ENCODE results near the gene AVEN.

AVEN gene

GRCh38 chr15:33934396-33934795 is 104.6 kb downstream of the AVEN start:
- TF ChIP-seq GATA3 (IDR thresholded peaks at IDR 0.05; ENCODE audit: low read depth, low read length) = no peak
- TF ChIP-seq GATA2 (IDR thresholded peaks at IDR 0.05; ENCODE audit: low read depth, low read length) = no peak

GRCh38 chr15:33932734-33933133 is 106.3 kb downstream of the AVEN start:
- TF ChIP-seq GATA2 (IDR thresholded peaks at IDR 0.05; ENCODE audit: low read depth, low read length) (no peak), GATA3 (IDR thresholded peaks at IDR 0.05; ENCODE audit: low read depth, low read length) (no peak)

GRCh38 chr15:33926260-33926659 is 112.7 kb downstream of the AVEN start:
- TF ChIP-seq GATA3 (IDR thresholded peaks at IDR 0.05; ENCODE audit: low read depth, low read length) = no peak
- no peak for TF ChIP-seq GATA2 (IDR thresholded peaks at IDR 0.05; ENCODE audit: low read depth, low read length)

- TF ChIP-seq GATA2 (IDR thresholded peaks at IDR 0.05; ENCODE audit: low read depth, low read length) = no peak
- no peak for TF ChIP-seq GATA3 (IDR thresholded peaks at IDR 0.05; ENCODE audit: low read depth, low read length)
Observed at GRCh38 chr15:33923446-33923845, 115.6 kb downstream of the AVEN start.

GRCh38 chr15:33915571-33916407 is 123.2 kb downstream of the AVEN start:
- TF ChIP-seq GATA3 (IDR thresholded peaks at IDR 0.05; ENCODE audit: low read depth, low read length) = no peak
- TF ChIP-seq GATA2 (IDR thresholded peaks at IDR 0.05; ENCODE audit: low read depth, low read length) = no peak

GRCh38 chr15:33913459-33913858 is 125.5 kb downstream of the AVEN start:
- TF ChIP-seq GATA2 (IDR thresholded peaks at IDR 0.05; ENCODE audit: low read depth, low read length) (no peak), GATA3 (IDR thresholded peaks at IDR 0.05; ENCODE audit: low read depth, low read length) (no peak)

GRCh38 chr15:33912326-33912725 is 126.7 kb downstream of the AVEN start:
- TF ChIP-seq GATA3 (IDR thresholded peaks at IDR 0.05; ENCODE audit: low read depth, low read length) (no peak), GATA2 (IDR thresholded peaks at IDR 0.05; ENCODE audit: low read depth, low read length) (no peak)

- TF ChIP-seq GATA2 (IDR thresholded peaks at IDR 0.05; ENCODE audit: low read depth, low read length) (no peak), GATA3 (IDR thresholded peaks at IDR 0.05; ENCODE audit: low read depth, low read length) (no peak)
Observed at GRCh38 chr15:33910741-33911140, 128.3 kb downstream of the AVEN start.

GRCh38 chr15:33908406-33908805 is 130.6 kb downstream of the AVEN start:
- TF ChIP-seq GATA3 (IDR thresholded peaks at IDR 0.05; ENCODE audit: low read depth, low read length) (no peak), GATA2 (IDR thresholded peaks at IDR 0.05; ENCODE audit: low read depth, low read length) (no peak)

GRCh38 chr15:33907326-33907725 is 131.7 kb downstream of the AVEN start:
- no peak for TF ChIP-seq GATA2 (IDR thresholded peaks at IDR 0.05; ENCODE audit: low read depth, low read length)
- TF ChIP-seq GATA3 (IDR thresholded peaks at IDR 0.05; ENCODE audit: low read depth, low read length) = no peak

GRCh38 chr15:33903661-33904060 is 135.3 kb downstream of the AVEN start:
- TF ChIP-seq GATA3 (IDR thresholded peaks at IDR 0.05; ENCODE audit: low read depth, low read length) (no peak), GATA2 (IDR thresholded peaks at IDR 0.05; ENCODE audit: low read depth, low read length) (no peak)

- TF ChIP-seq GATA2 (IDR thresholded peaks at IDR 0.05; ENCODE audit: low read depth, low read length) (no peak), GATA3 (IDR thresholded peaks at IDR 0.05; ENCODE audit: low read depth, low read length) (no peak)
Observed at GRCh38 chr15:33902043-33902442, 137.0 kb downstream of the AVEN start.

- no peak for TF ChIP-seq GATA3 (IDR thresholded peaks at IDR 0.05; ENCODE audit: low read depth, low read length)
- no peak for TF ChIP-seq GATA2 (IDR thresholded peaks at IDR 0.05; ENCODE audit: low read depth, low read length)
Observed at GRCh38 chr15:33894193-33894592, 144.8 kb downstream of the AVEN start.

GRCh38 chr15:33888176-33888575 is 150.8 kb downstream of the AVEN start:
- TF ChIP-seq GATA2 (IDR thresholded peaks at IDR 0.05; ENCODE audit: low read depth, low read length) = no peak
- TF ChIP-seq GATA3 (IDR thresholded peaks at IDR 0.05; ENCODE audit: low read depth, low read length) = no peak

- TF ChIP-seq GATA2 (IDR thresholded peaks at IDR 0.05; ENCODE audit: low read depth, low read length) (no peak), GATA3 (IDR thresholded peaks at IDR 0.05; ENCODE audit: low read depth, low read length) (no peak)
Observed at GRCh38 chr15:33882921-33883320, 156.1 kb downstream of the AVEN start.
